CD4-positive, CD25-positive, alpha-beta regulatory T cell (primary cell): ENCODE results near the gene EPO. TPM values are rescaled to one million over a fixed set of nuclear protein-coding genes. Genes with fewer than 3 reads are reported as not detected.

Experiments used
- ATAC-seq, 2 donors: fragments of 150-1000 bp; cut with Tn5 transposase; one replicate each; pipeline ENCODE4 v1.10.0; 2021; ENCODE audit warnings: low read depth in 2 of 2, moderate number of reproducible peaks in 2 of 2, moderate library complexity in 1 of 2
- DNase-seq, 3 donors: peaks; one replicate each; pipeline versions ENCODE4 v3.0.0 to v3.0.0-alpha.2; 2012 to 2022; ENCODE audit warnings: mixed read lengths in 1 of 3
- H3K27ac ChIP-seq: one replicate; pipeline ENCODE4 v1.7.0; 2013; ENCODE audit warnings: mild to moderate bottlenecking, low read length; ENCODE audit not compliant: insufficient read depth, poor library complexity, severe bottlenecking
- H3K27me3 ChIP-seq: one replicate; pipeline ENCODE4 v1.7.0; 2013; ENCODE audit warnings: low read length; ENCODE audit not compliant: control insufficient read depth, insufficient read depth
- H3K36me3 ChIP-seq: one replicate; pipeline ENCODE4 v1.7.0; 2013; ENCODE audit warnings: mild to moderate bottlenecking, low read length, moderate library complexity; ENCODE audit not compliant: control insufficient read depth, insufficient read depth
- H3K4me1 ChIP-seq: 2 replicates; pipeline ENCODE4 v1.7.0; 2013; ENCODE audit warnings: mild to moderate bottlenecking, low read length; ENCODE audit not compliant: insufficient read depth, control insufficient read depth, poor library complexity, severe bottlenecking
- H3K4me3 ChIP-seq: one replicate; pipeline ENCODE4 v1.7.0; 2013; ENCODE audit warnings: low read depth, mild to moderate bottlenecking, low read length, moderate library complexity
- H3K9me3 ChIP-seq, 2 experiments: 1 replicate in 1 of 2; 2 replicates in 1 of 2; pipeline ENCODE4 v1.7.0; 2013; ENCODE audit warnings: low read length in 2 of 2, mild to moderate bottlenecking in 1 of 2, moderate library complexity in 1 of 2; ENCODE audit not compliant: control insufficient read depth in 2 of 2
- H3K27ac Mint-ChIP-seq, 3 donors: one replicate each; pipeline ENCODE4 v1.8.0; 2020 to 2022; ENCODE audit warnings: mild to moderate bottlenecking in 3 of 3, mixed read lengths in 3 of 3, moderate library complexity in 2 of 3
- H3K27me3 Mint-ChIP-seq: one replicate; pipeline ENCODE4 v1.8.0; 2022; ENCODE audit warnings: mild to moderate bottlenecking, mixed read lengths
- H3K36me3 Mint-ChIP-seq: one replicate; pipeline ENCODE4 v1.8.0; 2020; ENCODE audit warnings: mixed read lengths
- H3K4me1 Mint-ChIP-seq, 4 donors: one replicate each; pipeline ENCODE4 v1.8.0; 2020 to 2022; ENCODE audit warnings: mixed read lengths in 4 of 4, mild to moderate bottlenecking in 1 of 4
- H3K4me3 Mint-ChIP-seq, 4 donors: one replicate each; pipeline ENCODE4 v1.8.0; 2020 to 2022; ENCODE audit warnings: mild to moderate bottlenecking in 4 of 4, mixed read lengths in 4 of 4, moderate library complexity in 3 of 4
- H3K9me3 Mint-ChIP-seq, 7 donors: one replicate each; pipeline ENCODE4 v1.8.0; 2020 to 2022; ENCODE audit warnings: mixed read lengths in 7 of 7, mild to moderate bottlenecking in 3 of 7, moderate library complexity in 2 of 7
- polyA plus RNA-seq, 4 donors: library from polyadenylated mRNA; unstranded; fragments of 300-500 nt; fragmentation: Illumina TruSeq; gene quantifications; one replicate each; pipeline ENCODE4 v1.2.3, GENCODE V29; 2021
- total RNA-seq: library from RNA; stranded (reverse); gene quantifications from one replicate; pipeline ENCODE4 v1.2.3, GENCODE V29; 2022

The EPO gene
- total and polyA plus RNA-seq, 5 donors from 2014 or later = 0.23 TPM; not detected in 4

- H3K27ac Mint-ChIP-seq = peak overlapping the region; percentile 77 to 92 (median 82)
- peaks cover 4 to 45% (median 18%) of the 10 kb centered on the region in 4 donors for H3K4me1 Mint-ChIP-seq
- H3K9me3 ChIP-seq = no peaks in the 10 kb centered on the region
- peaks cover 7% of the 10 kb centered on the region for H3K27me3 Mint-ChIP-seq
- peaks cover 0 to 1% (median 0%) of the 10 kb centered on the region in 7 donors for H3K9me3 Mint-ChIP-seq
- H3K27ac ChIP-seq = peak overlapping the region; percentile 94
- peaks cover 27% of the 10 kb centered on the region for H3K36me3 ChIP-seq
- no peak overlapping the region for H3K4me3 ChIP-seq
- H3K4me1 ChIP-seq = peaks cover 31% of the 10 kb centered on the region
- H3K4me3 Mint-ChIP-seq = peak overlapping the region; percentile 90 to 96 (median 92)
- H3K36me3 Mint-ChIP-seq = no peaks in the 10 kb centered on the region
- H3K27me3 ChIP-seq = no peaks in the 10 kb centered on the region
- peak; percentile 56 to 59 for ATAC-seq
- peak; percentile 91 to 97 (median 96) for DNase-seq
These were observed 44.5 kb upstream of the EPO start for GRCh38 chr7:100675581-100676350.

GRCh38 chr7:100676501-100677306 lies 43.6 kb upstream of the EPO start:
- no peaks in the 10 kb centered on the region for H3K36me3 Mint-ChIP-seq
- peaks cover 4 to 55% (median 18%) of the 10 kb centered on the region in 4 donors for H3K4me1 Mint-ChIP-seq
- Histone ChIP-seq H3K4me3 (no peak overlapping the region), H3K27me3 (no peaks in the 10 kb centered on the region), H3K36me3 (peaks cover 27% of the 10 kb centered on the region), H3K27ac (peak overlapping the region; percentile 94), H3K4me1 (peaks cover 40% of the 10 kb centered on the region), H3K9me3 (no peaks in the 10 kb centered on the region)
- DNase-seq (no peak), ATAC-seq (no peak)
- H3K27me3 Mint-ChIP-seq = peaks cover 7% of the 10 kb centered on the region
- peak overlapping the region; percentile 76 to 88 (median 82) for H3K27ac Mint-ChIP-seq
- peak overlapping the region; percentile 78 to 96 (median 84) for H3K4me3 Mint-ChIP-seq
- peaks cover 0 to 1% (median 0%) of the 10 kb centered on the region in 7 donors for H3K9me3 Mint-ChIP-seq

- Mint-ChIP-seq H3K27ac (peak overlapping the region; percentile 48 to 82 (median 75)), H3K4me1 (peaks cover 4 to 54% (median 18%) of the 10 kb centered on the region in 4 donors), H3K36me3 (no peaks in the 10 kb centered on the region), H3K4me3 (peak overlapping the region; percentile 61 to 96 (median 72)), H3K27me3 (peaks cover 7% of the 10 kb centered on the region), H3K9me3 (peaks cover 0 to 1% (median 0%) of the 10 kb centered on the region in 7 donors)
- peaks cover 41% of the 10 kb centered on the region for H3K4me1 ChIP-seq
- DNase-seq (no peak), ATAC-seq (no peak)
- no peak overlapping the region for H3K4me3 ChIP-seq
- no peaks in the 10 kb centered on the region for H3K27me3 ChIP-seq
- H3K9me3 ChIP-seq = no peaks in the 10 kb centered on the region
- peaks cover 27% of the 10 kb centered on the region for H3K36me3 ChIP-seq
- H3K27ac ChIP-seq = no peak overlapping the region
These were observed 42.7 kb upstream of the EPO start for GRCh38 chr7:100677308-100678267.

GRCh38 chr7:100678291-100678984 lies 41.8 kb upstream of the EPO start:
- Histone ChIP-seq H3K4me1 (peaks cover 36% of the 10 kb centered on the region), H3K27ac (no peak overlapping the region)

GRCh38 chr7:100679129-100679926 lies 40.9 kb upstream of the EPO start:
- Histone ChIP-seq H3K27me3 (no peaks in the 10 kb centered on the region), H3K36me3 (peaks cover 36% of the 10 kb centered on the region), H3K4me1 (peaks cover 35% of the 10 kb centered on the region), H3K27ac (no peak overlapping the region), H3K4me3 (no peak overlapping the region), H3K9me3 (no peaks in the 10 kb centered on the region)
- H3K4me3 Mint-ChIP-seq = no peak overlapping the region
- peaks cover 4% of the 10 kb centered on the region for H3K36me3 Mint-ChIP-seq
- ATAC-seq (no peak), DNase-seq (no peak)
- H3K9me3 Mint-ChIP-seq = peaks cover 0 to 1% (median 0%) of the 10 kb centered on the region in 7 donors
- no peak overlapping the region for H3K27ac Mint-ChIP-seq
- no peaks in the 10 kb centered on the region for H3K27me3 Mint-ChIP-seq
- H3K4me1 Mint-ChIP-seq = peaks cover 4 to 49% (median 14%) of the 10 kb centered on the region in 4 donors

More at GRCh38 chr7:100678291-100678984, 41.8 kb upstream of the EPO start:
- H3K36me3 Mint-ChIP-seq = peaks cover 3% of the 10 kb centered on the region
- ATAC-seq = no peak
- peaks cover 0 to 1% (median 0%) of the 10 kb centered on the region in 7 donors for H3K9me3 Mint-ChIP-seq
- DNase-seq = no peak
- Histone ChIP-seq H3K4me3 (no peak overlapping the region), H3K9me3 (no peaks in the 10 kb centered on the region), H3K36me3 (peaks cover 35% of the 10 kb centered on the region), H3K27me3 (no peaks in the 10 kb centered on the region)
- peaks cover 4 to 49% (median 14%) of the 10 kb centered on the region in 4 donors for H3K4me1 Mint-ChIP-seq
- peak overlapping the region in 3 of 4 donors; percentile 24 to 96 (median 26) for H3K4me3 Mint-ChIP-seq
- H3K27me3 Mint-ChIP-seq = peaks cover under 1% of the 10 kb centered on the region
- H3K27ac Mint-ChIP-seq = peak overlapping the region in 1 of 3 donors; percentile 79

- H3K27ac ChIP-seq = no peak overlapping the region
- H3K9me3 ChIP-seq = no peaks in the 10 kb centered on the region
- Mint-ChIP-seq H3K4me1 (peaks cover 4 to 49% (median 14%) of the 10 kb centered on the region in 4 donors), H3K27me3 (no peaks in the 10 kb centered on the region), H3K4me3 (peak overlapping the region in 2 of 4 donors; percentile 43 to 54), H3K27ac (peak overlapping the region in 2 of 3 donors; percentile 16 to 28), H3K9me3 (peaks cover 0 to 1% (median 0%) of the 10 kb centered on the region in 7 donors), H3K36me3 (peaks cover 4% of the 10 kb centered on the region)
- no peaks in the 10 kb centered on the region for H3K27me3 ChIP-seq
- ATAC-seq = no peak
- H3K4me1 ChIP-seq = peaks cover 35% of the 10 kb centered on the region
- DNase-seq = no peak
- peaks cover 44% of the 10 kb centered on the region for H3K36me3 ChIP-seq
- no peak overlapping the region for H3K4me3 ChIP-seq
These were observed 40.2 kb upstream of the EPO start for GRCh38 chr7:100679927-100680575.
